Fibroblast of lung (primary cell): ENCODE measurements around the gene PKP1. TPM values are rescaled to one million over a fixed set of nuclear protein-coding genes. Genes with fewer than 3 reads are reported as not detected.

ENCODE experiments used
- DNase-seq, 2 donors: peaks; one replicate each; pipeline versions ENCODE4 v3.0.0 to v3.0.0-alpha.2; 2010; ENCODE audit warnings: low read depth in 2 of 2
- H2AFZ ChIP-seq: 2 replicates; pipeline ENCODE4 v1.5.1; 2012; ENCODE audit warnings: low read length, control low read depth, inconsistent platforms
- H3K27ac ChIP-seq: 2 replicates; pipeline ENCODE4 v1.5.1; 2011; ENCODE audit warnings: low read length, control low read depth; ENCODE audit not compliant: insufficient read depth
- H3K27me3 ChIP-seq: 2 replicates; pipeline ENCODE4 v1.5.1; 2011; ENCODE audit warnings: mild to moderate bottlenecking, low read length; ENCODE audit not compliant: control insufficient read depth, insufficient read depth
- H3K36me3 ChIP-seq: 2 replicates; pipeline ENCODE4 v1.5.1; 2011; ENCODE audit warnings: low read length; ENCODE audit not compliant: control insufficient read depth, insufficient read depth
- H3K4me1 ChIP-seq: 2 replicates; pipeline ENCODE4 v1.5.1; 2011; ENCODE audit warnings: low read length; ENCODE audit not compliant: control insufficient read depth, insufficient read depth; ENCODE audit errors: extremely low read depth
- H3K4me2 ChIP-seq: 2 replicates; pipeline ENCODE4 v1.5.1; 2011; ENCODE audit warnings: low read length, control low read depth; ENCODE audit not compliant: insufficient read depth; ENCODE audit errors: extremely low read depth
- H3K4me3 ChIP-seq, 4 experiments: fragments of 200-600 bp in 1 of 4; sonication (generic) in 1 of 4; replicated peaks in 1 of 4; 2 replicates each; pipeline ENCODE4 v1.5.1; 2011 to 2016; ENCODE audit warnings: low read length in 4 of 4, low read depth in 3 of 4, mild to moderate bottlenecking in 3 of 4, control low read depth in 2 of 4, inconsistent platforms in 1 of 4, mixed read lengths in 1 of 4; ENCODE audit not compliant: insufficient read depth in 1 of 4; ENCODE audit errors: control extremely low read depth in 1 of 4
- H3K79me2 ChIP-seq: 2 replicates; pipeline ENCODE4 v1.5.1; 2012; ENCODE audit warnings: mild to moderate bottlenecking, low read length, inconsistent platforms; ENCODE audit not compliant: control insufficient read depth, insufficient read depth
- H3K9ac ChIP-seq: 2 replicates; pipeline ENCODE4 v1.5.1; 2011; ENCODE audit warnings: mild to moderate bottlenecking, low read length, control low read depth; ENCODE audit not compliant: insufficient read depth
- H3K9me3 ChIP-seq: 2 replicates; pipeline ENCODE4 v1.5.1; 2012; ENCODE audit warnings: low read depth, low read length; ENCODE audit not compliant: control insufficient read depth, insufficient read depth
- H4K20me1 ChIP-seq: 2 replicates; pipeline ENCODE4 v1.5.1; 2011; ENCODE audit warnings: low read length; ENCODE audit not compliant: control insufficient read depth, insufficient read depth; ENCODE audit errors: extremely low read depth
- EZH2 ChIP-seq: IDR thresholded peaks from 2 replicates; pipeline ENCODE4 v1.5.1; 2012; ENCODE audit warnings: low read length, control low read depth, mild to moderate bottlenecking; ENCODE audit errors: missing control alignments
- polyA plus RNA-seq, 2 donors: library from polyadenylated mRNA; depleted of rRNA in 1 of 2; stranded (reverse) in 1 of 2; unstranded in 1 of 2; fragments of >200 nt; gene quantifications; 2 replicates each; pipeline ENCODE4 v1.2.1, GENCODE V29; 2011 to 2012; ENCODE audit warnings: missing spikeins in 1 of 2
- total RNA-seq: library from RNA; depleted of rRNA; stranded (reverse); fragments of >200 nt; gene quantifications from 2 replicates; pipeline ENCODE4 v1.2.1, GENCODE V29; 2014
- TF ChIP-seq, protein P1 (sequence below), 2 donors: IDR thresholded peaks in 1 of 2; conservative IDR thresholded peaks in 1 of 2; 1 replicate in 1 of 2; 2 replicates in 1 of 2; pipeline ENCODE4 v1.5.1; 2011 to 2012; ENCODE audit warnings: low read length in 2 of 2, control low read depth in 1 of 2, inconsistent platforms in 1 of 2, low read depth in 1 of 2, mild to moderate bottlenecking in 1 of 2

PKP1 gene
- total and polyA plus RNA-seq, 2 donors (not counting 1 experiment from before 2014, with no cell fraction given), result under 0.01 to 0.08 TPM

DNA sequence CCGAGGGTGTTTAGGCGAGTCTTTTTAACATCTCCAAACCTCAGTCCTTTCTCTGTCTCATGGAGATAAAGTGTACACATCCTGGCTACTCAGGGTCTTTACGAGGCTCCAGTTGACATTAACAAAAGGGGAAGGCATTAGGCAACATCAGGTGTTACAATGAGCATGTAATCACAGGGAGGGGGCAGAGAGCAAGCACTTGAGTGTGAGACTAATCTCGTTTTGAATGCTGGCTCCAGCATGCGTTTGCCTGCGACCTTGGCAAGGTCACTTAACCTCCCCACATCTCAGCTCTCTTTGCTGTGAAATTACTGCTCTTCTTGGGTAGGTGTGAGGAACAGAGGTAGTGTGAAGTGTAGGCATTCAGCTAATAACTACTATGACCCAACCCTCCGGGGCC is 91.1 kb downstream of the PKP1 start:
- Histone ChIP-seq H3K4me2 (no peak overlapping the region), H3K79me2 (no peaks in the 10 kb centered on the region), H3K27me3 (peaks cover 41% of the 10 kb centered on the region), H3K4me3 (no peak overlapping the region), H4K20me1 (no peaks in the 10 kb centered on the region), H3K9ac (no peak overlapping the region), H3K27ac (no peak overlapping the region), H3K4me1 (no peaks in the 10 kb centered on the region), H3K36me3 (no peaks in the 10 kb centered on the region), H3K9me3 (no peaks in the 10 kb centered on the region), H2AFZ (no peak overlapping the region)
- DNase-seq, result no peak
- TF ChIP-seq, protein P1, sequence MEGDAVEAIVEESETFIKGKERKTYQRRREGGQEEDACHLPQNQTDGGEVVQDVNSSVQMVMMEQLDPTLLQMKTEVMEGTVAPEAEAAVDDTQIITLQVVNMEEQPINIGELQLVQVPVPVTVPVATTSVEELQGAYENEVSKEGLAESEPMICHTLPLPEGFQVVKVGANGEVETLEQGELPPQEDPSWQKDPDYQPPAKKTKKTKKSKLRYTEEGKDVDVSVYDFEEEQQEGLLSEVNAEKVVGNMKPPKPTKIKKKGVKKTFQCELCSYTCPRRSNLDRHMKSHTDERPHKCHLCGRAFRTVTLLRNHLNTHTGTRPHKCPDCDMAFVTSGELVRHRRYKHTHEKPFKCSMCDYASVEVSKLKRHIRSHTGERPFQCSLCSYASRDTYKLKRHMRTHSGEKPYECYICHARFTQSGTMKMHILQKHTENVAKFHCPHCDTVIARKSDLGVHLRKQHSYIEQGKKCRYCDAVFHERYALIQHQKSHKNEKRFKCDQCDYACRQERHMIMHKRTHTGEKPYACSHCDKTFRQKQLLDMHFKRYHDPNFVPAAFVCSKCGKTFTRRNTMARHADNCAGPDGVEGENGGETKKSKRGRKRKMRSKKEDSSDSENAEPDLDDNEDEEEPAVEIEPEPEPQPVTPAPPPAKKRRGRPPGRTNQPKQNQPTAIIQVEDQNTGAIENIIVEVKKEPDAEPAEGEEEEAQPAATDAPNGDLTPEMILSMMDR (conservative IDR thresholded peaks at IDR 0.05 in 1 of 2, IDR thresholded peaks at IDR 0.05 in 1 of 2; ENCODE audit: low read depth in 1 of 2, low read length in 2 of 2), result no peak
- no peak for TF ChIP-seq EZH2

DNA sequence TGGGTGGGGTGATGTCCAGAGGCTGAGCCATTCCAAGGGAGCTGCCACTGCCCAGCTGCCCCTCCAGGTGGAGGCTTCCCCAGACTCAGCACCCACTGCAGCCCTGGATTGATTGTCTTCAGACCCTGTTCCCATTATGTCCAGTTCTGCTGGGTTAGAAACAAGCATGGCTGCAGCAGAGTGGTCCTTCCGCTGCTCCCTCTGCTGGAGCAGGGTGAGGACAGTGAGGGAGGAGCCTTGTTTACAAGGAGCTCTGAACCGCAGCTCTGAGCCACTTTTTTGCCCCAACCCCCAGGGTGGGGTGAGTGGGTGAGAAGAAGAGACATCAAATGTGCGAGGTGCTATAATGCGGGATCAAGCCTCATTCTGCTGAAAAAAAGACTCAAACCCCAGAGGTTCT is 91.9 kb downstream of the PKP1 start:
- no peaks in the 10 kb centered on the region for H3K9me3 ChIP-seq
- no peak overlapping the region for H2AFZ ChIP-seq
- no peaks in the 10 kb centered on the region for H3K4me1 ChIP-seq
- no peak for DNase-seq
- H3K36me3 ChIP-seq, result no peaks in the 10 kb centered on the region
- no peak overlapping the region for H3K9ac ChIP-seq
- no peak overlapping the region for H3K4me2 ChIP-seq
- peaks cover 40% of the 10 kb centered on the region for H3K27me3 ChIP-seq
- TF ChIP-seq EZH2, result no peak
- TF ChIP-seq, protein P1 (conservative IDR thresholded peaks at IDR 0.05 in 1 of 2, IDR thresholded peaks at IDR 0.05 in 1 of 2; ENCODE audit: low read depth in 1 of 2, low read length in 2 of 2), result peak in 1 of 2 donors; percentile 14
- H3K4me3 ChIP-seq, result no peak overlapping the region
- no peaks in the 10 kb centered on the region for H4K20me1 ChIP-seq
- no peaks in the 10 kb centered on the region for H3K79me2 ChIP-seq
- H3K27ac ChIP-seq, result no peak overlapping the region

DNA sequence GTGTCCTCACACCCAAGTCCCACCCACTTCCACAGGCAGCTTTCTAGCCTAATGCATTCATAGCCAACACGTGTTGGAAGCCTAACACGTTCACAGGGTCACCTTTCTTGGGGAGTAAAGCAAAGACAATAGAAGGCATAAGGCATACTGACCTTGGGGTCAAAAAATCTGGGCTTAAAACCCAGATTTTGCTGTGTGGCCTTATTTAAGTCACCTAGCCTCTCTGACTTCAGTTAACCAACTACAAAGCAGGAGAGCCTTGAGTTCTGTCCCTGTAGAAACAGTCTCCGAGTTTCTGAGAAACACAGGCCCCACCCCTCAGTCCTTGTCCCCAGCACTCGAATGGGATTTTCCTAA is 92.8 kb downstream of the PKP1 start:
- H4K20me1 ChIP-seq, result no peaks in the 10 kb centered on the region
- H3K27ac ChIP-seq, result no peak overlapping the region
- peaks cover 32% of the 10 kb centered on the region for H3K27me3 ChIP-seq
- no peaks in the 10 kb centered on the region for H3K9me3 ChIP-seq
- no peaks in the 10 kb centered on the region for H3K4me1 ChIP-seq
- H3K9ac ChIP-seq, result no peak overlapping the region
- TF ChIP-seq EZH2, result no peak
- TF ChIP-seq, protein P1 (conservative IDR thresholded peaks at IDR 0.05 in 1 of 2, IDR thresholded peaks at IDR 0.05 in 1 of 2; ENCODE audit: low read depth in 1 of 2, low read length in 2 of 2), result no peak
- no peak overlapping the region for H2AFZ ChIP-seq
- H3K4me2 ChIP-seq, result no peak overlapping the region
- H3K4me3 ChIP-seq, result no peak overlapping the region
- H3K36me3 ChIP-seq, result no peaks in the 10 kb centered on the region
- DNase-seq, result no peak
- no peaks in the 10 kb centered on the region for H3K79me2 ChIP-seq
